EH (cell line): ENCODE data around the gene FOXL1.

Experiments
- DNase-seq: peaks from one replicate; pipeline ENCODE4 v3.0.0-alpha.2; 2015; ENCODE audit warnings: low read depth

The FOXL1 gene

GRCh38 chr16:86578061-86578599 is at the start of gene FOXL1:
TSS of gene FOXL1 (plus strand) at chr16:86578549. CDS start at chr16:86578724, 175 bp downstream.
- DNase-seq = peak; percentile 90

DNA sequence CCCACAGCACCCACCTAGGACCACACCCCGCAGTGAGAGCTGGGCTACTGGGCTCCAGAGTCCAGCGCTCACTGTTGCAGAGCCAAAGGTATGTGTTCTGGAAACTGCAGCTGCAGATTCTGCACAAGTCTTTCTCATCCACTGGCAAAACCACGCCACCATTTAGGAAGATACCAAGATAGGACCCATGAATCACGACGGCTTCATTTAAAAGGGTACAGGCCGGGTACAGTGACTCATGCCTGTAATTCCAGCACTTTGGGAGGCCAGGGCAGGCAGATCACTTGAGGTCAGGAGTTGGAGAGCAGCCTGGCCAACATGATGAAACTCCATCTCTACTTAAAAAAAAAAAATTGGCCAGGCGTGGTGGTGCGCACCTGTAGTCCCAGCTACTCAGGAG is 49.2 kb upstream of the FOXL1 start:
- peak; percentile 81 for DNase-seq

DNA sequence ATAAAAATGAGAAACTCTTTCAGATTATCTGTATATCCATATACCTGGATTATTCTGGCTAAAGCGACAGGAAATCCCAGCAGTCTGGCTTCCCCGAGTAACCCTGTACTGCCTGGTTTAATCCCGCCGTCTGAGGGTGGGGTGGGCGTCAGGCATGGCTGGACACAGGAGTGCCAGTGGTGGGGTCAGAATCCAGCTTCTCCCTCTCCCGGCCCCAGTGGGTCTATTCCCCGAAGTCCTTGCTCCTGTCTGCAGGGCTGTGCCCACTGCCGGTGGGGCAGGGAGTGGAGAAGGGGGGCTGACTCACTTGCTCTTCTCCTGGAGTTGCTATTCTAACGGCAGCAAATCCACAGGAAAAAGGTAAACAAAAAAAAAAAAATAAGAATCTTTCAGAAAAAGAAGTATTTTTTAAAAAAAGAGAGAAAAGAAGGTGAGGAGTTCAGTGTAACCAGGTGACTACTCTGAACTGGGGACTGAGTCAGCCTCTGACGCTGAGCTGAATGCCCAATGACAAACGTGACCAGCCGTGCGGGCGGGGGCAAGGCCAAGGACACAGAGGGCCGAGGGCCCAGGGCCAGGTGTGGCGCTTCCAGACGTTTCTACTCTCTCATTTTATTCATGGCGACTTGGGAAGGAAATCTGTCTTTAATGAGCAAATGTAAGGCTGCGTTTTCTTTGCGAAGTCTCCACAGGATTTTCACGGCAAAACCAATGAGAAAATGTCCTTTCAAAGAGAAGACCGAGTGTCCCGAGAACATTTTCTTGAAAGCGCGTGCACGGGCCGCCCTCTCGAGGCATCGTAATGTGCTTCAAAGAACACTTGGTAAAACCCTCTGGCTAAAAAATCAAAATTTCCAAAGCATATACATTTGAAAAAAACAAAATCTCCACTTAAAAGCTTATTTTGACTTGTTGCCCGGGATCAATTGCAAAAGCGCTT is 47.8 kb upstream of the FOXL1 start:
- no peak for DNase-seq

- no peak for DNase-seq
These were observed 47.2 kb upstream of the FOXL1 start for GRCh38 chr16:86531191-86531545.

- no peak for DNase-seq
These were observed 46.5 kb upstream of the FOXL1 start for GRCh38 chr16:86531641-86532525.

DNA sequence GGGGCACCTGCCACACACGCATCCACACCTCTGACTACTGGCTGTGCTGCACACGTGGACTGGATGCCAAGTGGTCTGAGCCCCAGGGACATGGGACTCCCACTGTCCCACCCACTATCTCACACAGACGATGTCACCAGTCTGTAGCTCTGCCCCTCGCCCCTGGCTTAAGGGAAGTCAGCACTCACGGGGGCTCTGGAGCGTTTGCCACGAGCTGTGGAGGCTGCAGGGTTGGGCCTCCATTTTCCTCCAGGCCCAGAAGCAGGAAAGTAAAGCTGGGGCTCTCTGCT is 45.9 kb upstream of the FOXL1 start:
- DNase-seq = no peak

DNA sequence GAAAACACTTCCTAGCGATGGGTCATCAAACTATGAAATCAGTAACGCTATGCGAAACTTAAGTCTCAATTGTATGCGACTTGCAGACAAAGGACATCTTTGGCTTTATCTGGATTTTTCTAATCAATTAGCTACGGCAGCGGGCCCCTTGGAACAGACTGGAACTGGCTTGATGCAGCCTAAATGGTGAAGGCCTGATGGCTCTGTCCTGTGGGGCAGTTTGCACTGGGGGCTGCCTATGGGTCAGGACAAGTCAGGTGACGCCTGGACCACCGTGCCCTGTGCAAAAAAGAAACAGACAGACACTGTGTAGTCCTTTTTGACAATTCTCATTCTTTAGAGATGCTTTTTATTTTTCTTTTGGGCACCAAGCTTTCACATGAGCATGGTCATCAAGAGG is 45.3 kb upstream of the FOXL1 start:
- DNase-seq = no peak

GRCh38 chr16:86533767-86534351 is 44.5 kb upstream of the FOXL1 start:
- DNase-seq = no peak

DNA sequence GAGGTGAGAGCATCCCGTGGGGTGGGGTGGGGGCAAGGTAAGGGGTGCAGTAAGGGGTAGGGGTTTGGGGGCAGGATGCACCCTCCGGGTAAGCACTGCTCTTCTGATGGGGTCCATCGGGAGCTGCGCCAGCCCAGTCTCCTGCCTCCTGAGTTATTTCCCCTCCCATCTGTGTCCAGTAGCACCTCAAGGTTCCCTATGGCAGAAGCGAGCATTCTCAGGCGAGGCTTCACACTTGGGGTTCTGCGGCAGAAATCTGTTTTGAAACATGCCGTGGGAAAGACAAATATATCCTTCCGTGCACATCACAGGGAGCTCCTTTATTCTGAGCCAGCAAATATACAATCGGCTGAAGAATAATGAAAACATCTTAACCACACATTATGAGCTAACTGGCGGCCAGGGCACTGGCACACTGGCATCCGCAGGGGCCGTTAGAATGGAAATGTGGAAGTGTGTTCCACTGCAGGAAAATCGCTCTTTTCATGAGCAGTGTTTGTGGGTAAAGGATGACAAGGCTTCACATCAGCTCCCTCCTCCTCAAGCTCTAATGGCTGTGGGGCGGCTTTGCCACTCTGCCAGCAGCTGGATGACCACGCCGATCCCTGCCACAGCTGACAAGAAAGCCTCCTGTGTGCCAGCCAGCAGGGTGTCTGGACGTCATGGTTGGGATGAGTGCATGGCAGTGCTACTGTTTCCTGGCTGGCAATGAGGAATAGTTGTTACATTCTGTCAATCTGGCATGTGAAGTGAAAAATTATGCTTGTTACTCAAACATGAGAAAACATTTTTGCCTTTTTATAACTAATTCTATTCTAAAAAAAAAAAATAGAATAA is 43.4 kb upstream of the FOXL1 start:
- no peak for DNase-seq

DNA sequence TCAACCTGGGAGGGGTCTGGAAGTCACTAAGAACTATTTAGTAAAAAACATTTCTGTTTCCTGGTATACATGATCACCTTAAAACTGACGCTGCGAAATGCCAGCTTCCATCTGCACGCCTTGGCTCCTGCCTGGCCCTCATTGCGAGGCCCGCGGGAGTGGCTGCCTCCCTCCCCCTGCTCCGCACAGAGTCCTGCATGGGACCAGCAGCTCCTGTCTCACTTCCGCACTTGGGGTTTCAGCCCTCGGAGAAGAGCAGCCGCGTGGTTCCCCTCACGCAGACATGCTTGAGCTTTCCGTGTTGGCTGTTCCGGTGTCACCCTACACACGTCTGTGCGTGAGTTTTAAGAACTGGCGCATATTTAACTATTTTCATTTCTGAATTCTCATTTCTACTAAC is 41.7 kb upstream of the FOXL1 start:
- DNase-seq = no peak

DNA sequence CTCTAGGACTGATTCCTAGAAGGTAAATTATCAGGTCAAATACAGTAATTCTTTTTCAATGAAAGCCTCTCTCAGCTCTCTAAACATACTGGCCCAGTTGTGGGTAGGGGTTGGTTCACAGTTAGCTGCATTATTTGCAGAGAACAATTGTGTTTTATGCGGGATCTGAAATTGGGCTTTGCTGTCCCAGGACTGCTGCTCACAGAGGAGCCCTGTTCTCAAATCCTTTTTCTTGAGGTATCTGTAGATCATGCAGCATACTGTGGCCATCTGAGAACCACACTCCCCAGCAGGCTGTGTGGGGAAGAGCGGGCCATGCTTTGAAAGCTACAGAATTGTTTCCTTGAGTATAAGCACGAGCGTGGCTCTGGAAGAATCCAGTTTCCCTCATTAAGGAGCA is 40.9 kb upstream of the FOXL1 start:
- DNase-seq = no peak

DNA sequence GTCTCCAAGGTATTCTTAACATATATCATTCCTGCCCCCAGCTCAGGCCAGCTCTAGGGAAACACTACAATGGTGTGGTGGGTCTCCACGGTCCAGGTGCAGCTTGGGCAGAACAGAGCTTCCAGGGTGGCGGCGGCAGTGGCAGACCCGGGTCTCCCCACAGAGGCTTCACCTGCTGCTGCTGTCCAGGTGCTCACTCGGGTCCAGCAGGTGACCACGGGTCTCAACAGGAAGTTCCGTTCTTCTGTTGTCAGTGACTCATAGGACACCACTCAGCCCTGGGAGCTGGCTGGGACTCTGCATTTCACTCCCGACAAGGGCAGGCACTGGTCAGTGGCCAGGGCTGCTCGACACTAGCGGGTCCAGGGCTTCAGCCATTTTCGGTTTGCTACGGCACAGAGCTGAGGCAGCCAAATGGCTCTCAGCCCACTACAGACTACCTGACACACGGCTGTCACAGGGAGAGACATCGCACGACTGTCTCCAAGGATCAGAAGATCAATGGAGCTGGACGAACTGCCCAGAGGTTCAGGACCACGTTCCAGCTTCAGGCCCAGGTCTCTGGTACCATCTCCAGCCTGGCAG is 40.1 kb upstream of the FOXL1 start:
- DNase-seq = no peak

GRCh38 chr16:86540894-86541293 is 37.5 kb upstream of the FOXL1 start:
- no peak for DNase-seq

DNA sequence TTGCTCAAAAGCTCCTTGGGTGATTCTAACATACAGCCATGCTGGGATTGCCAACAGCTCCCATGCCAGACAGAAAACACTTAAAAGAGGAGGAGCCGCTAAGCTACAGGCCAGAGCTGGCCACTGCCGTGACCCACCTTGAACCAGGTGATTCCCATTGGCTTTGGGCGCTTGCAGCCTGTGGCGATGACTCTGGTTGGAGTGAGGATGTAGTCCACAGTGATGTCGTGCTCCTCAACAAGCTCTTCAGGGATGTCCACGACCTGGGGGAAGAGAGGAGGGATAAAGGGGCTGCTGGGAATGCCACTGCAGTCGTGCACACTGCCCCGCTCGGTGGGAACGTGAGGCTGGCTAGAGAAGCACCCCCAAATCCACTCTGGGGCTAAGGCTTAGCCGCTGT is 36.8 kb upstream of the FOXL1 start:
- no peak for DNase-seq

DNA sequence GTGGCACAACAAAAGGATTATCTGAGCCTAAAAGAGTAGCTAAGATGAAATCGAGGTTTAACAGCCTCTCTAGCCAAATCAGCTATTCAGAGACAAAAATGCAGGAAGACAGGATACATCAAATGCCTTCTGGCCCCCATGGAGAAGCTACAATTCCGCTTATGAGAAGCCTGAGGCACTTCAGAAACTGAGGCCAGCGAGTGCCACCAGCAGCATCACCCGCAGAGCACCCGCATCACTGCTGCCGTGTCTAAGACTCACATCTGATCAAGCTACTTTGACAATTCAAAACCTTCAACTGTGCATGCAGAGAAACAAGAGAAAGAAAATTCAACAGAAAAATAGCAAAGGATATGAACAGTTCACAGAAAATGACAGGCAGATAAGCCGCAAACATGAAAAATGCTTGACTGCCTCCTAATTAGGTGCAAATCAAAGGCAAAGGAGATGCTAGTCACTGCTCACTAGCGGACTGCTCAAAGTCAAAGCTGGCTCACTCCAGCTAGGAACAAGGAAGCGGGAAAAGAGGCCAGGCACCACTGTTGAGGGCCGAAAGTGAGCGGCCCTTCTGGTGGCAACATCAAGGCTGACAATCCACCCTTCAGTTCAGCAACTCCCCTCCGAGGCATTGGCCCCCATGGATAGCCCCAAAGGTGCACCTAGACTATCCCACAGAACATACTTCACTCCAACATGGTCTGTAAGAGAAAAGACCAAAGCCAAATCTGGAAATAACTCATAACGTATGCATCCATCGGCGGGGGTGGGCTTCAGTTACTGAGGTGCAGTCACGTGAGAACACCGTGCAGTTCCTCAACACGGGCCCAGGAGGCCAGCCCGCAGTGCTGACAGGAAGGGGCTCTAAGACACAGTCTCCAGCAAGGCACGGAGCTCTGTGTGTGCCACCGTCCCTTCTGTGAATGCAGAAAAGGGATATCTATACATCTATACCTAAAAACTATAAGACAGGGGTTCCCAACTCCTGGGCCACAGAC is 35.3 kb upstream of the FOXL1 start:
- DNase-seq = no peak

GRCh38 chr16:86545481-86545880 is 32.9 kb upstream of the FOXL1 start:
- no peak for DNase-seq

GRCh38 chr16:86545954-86546637 is 32.3 kb upstream of the FOXL1 start:
- DNase-seq = no peak

DNA sequence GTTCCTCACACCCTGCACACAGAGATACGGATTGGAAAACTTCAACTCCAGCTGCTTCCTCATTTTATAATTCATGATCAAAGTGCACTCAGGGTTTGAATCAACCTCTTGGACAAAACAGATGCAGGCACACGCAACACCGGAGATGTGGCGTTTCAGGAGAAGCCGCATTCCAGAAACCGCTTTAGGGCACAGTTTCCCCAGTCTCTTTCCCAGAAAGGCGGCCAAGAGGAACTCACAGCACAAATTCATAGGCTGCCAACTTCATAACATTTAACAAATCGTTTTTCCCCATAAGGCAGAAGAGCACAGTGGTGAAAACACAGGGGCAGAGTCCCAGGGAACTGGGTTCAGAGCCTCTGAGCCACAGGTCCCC is 31.7 kb upstream of the FOXL1 start:
- no peak for DNase-seq

DNA sequence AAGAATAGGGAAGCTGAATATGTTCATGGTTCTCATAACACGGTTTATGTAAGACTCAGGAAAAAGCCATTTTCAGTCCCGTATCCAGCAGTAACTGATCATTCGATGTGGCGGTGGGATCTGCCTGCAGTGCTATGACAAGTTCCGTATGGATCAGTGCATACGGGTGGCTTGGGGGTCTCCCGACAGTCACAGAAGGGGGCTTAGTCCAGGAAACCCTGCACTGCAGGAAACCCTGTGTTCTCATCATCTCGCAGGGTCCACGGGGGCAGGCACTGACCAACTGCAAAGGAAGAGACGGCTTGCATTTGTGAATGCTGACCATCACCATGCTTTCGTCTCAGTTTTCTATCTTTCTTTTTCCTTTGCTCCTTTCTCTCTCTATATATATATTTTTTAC is 31.1 kb upstream of the FOXL1 start:
- DNase-seq = no peak
